H1 (cell line): ENCODE measurements around the gene GALNT13. TPM values are rescaled to one million over a fixed set of nuclear protein-coding genes. Genes with fewer than 3 reads are reported as not detected.

ENCODE experiments used
- CTCF ChIA-PET: fragments of 300-600 bp; sonication (Branson Sonifier 250); formaldehyde crosslinking; loops from one replicate; lab custom pipeline; 2021; ENCODE audit not compliant: partially characterized antibody; lab: Charles Lee
- POLR2A ChIA-PET: fragments of 300-600 bp; sonication (Branson Sonifier 250); formaldehyde crosslinking; loops from one replicate; lab custom pipeline; 2021; ENCODE audit warnings: inconsistent platforms; ENCODE audit not compliant: partially characterized antibody; lab: Charles Lee
- DNase-seq, 2 experiments: peaks; one replicate each; pipeline versions ENCODE4 v3.0.0 to v3.0.0-alpha.2; 2010 to 2022; ENCODE audit warnings: low spot score in 2 of 2, low read depth in 1 of 2, mixed read lengths in 1 of 2
- FAIRE-seq: peaks from 2 replicates; lab custom pipeline; 2011; peaks lifted over from hg19 to GRCh38; lab: Jason Lieb, UNC
- H2AFZ ChIP-seq: 2 replicates; pipeline ENCODE4 v1.8.1; 2012; ENCODE audit warnings: low read length, inconsistent platforms
- H2AK5ac ChIP-seq: 2 replicates; pipeline ENCODE4 v1.6.1; 2013; ENCODE audit warnings: low read depth, low read length
- H2BK120ac ChIP-seq: replicated peaks from 2 replicates; pipeline ENCODE3; 2013; ENCODE audit warnings: low read depth, low read length, inconsistent platforms
- H2BK12ac ChIP-seq: 2 replicates; pipeline ENCODE4 v1.6.1; 2013; ENCODE audit warnings: low read depth, low read length
- H2BK15ac ChIP-seq: 2 replicates; pipeline ENCODE4 v1.6.1; 2013; ENCODE audit warnings: low read length
- H2BK20ac ChIP-seq: 2 replicates; pipeline ENCODE4 v1.6.1; 2013; ENCODE audit warnings: low read length
- H2BK5ac ChIP-seq: 2 replicates; pipeline ENCODE4 v1.6.1; 2013; ENCODE audit warnings: low read depth, low read length
- H3K14ac ChIP-seq: 2 replicates; pipeline ENCODE4 v1.6.1; 2013; ENCODE audit warnings: inconsistent platforms; ENCODE audit not compliant: insufficient read length
- H3K18ac ChIP-seq: 2 replicates; pipeline ENCODE4 v1.6.1; 2013; ENCODE audit warnings: low read length; ENCODE audit errors: extremely low read depth
- H3K23ac ChIP-seq: 2 replicates; pipeline ENCODE4 v1.6.1; 2013; ENCODE audit warnings: inconsistent platforms; ENCODE audit not compliant: insufficient read length
- H3K23me2 ChIP-seq: 2 replicates; pipeline ENCODE4 v1.6.1; 2013; ENCODE audit warnings: low read depth, low read length
- H3K27ac ChIP-seq: 2 replicates; pipeline ENCODE4 v1.6.1; 2011; ENCODE audit warnings: low read depth, low read length, inconsistent platforms
- H3K27me3 ChIP-seq, 4 experiments: replicated peaks in 1 of 4; 1 replicate in 1 of 4; 2 replicates in 3 of 4; pipeline versions ENCODE4 v1.6.1 to v1.8.1; 2011 to 2013; ENCODE audit warnings: low read length in 3 of 4, mild to moderate bottlenecking in 3 of 4, inconsistent platforms in 2 of 4, mixed read lengths in 2 of 4, moderate library complexity in 1 of 4; ENCODE audit not compliant: control insufficient read depth in 3 of 4, insufficient read depth in 3 of 4; ENCODE audit errors: extremely low read depth in 1 of 4
- H3K36me3 ChIP-seq, 4 experiments: 2 replicates each; pipeline versions ENCODE4 v1.6.1 to v1.8.1; 2011 to 2013; ENCODE audit warnings: mild to moderate bottlenecking in 4 of 4, low read length in 3 of 4, moderate library complexity in 2 of 4, control low read depth in 1 of 4, inconsistent platforms in 1 of 4; ENCODE audit not compliant: insufficient read depth in 4 of 4, control insufficient read depth in 2 of 4
- H3K4ac ChIP-seq: replicated peaks from 2 replicates; pipeline ENCODE3; 2013; ENCODE audit warnings: low read length, low read depth, mixed read lengths, inconsistent platforms; ENCODE audit not compliant: insufficient read length
- H3K4me1 ChIP-seq, 4 experiments: replicated peaks in 1 of 4; 1 replicate in 1 of 4; 2 replicates in 3 of 4; pipeline versions ENCODE4 v1.6.1 to v1.8.1; 2011 to 2013; ENCODE audit warnings: low read length in 3 of 4, inconsistent platforms in 2 of 4, mixed read lengths in 1 of 4; ENCODE audit not compliant: insufficient read depth in 4 of 4, control insufficient read depth in 3 of 4
- H3K4me2 ChIP-seq, 2 experiments: 2 replicates each; pipeline versions ENCODE4 v1.6.1 to v1.8.1; 2011 to 2013; ENCODE audit warnings: low read depth in 2 of 2, low read length in 2 of 2, control low read depth in 1 of 2, inconsistent platforms in 1 of 2, mild to moderate bottlenecking in 1 of 2; ENCODE audit not compliant: insufficient read depth in 1 of 2
- H3K4me3 ChIP-seq, 4 experiments: fragments of 200-600, 300-600 bp in 1 of 4; sonication (generic), shearing (Covaris generic), sonication (Bioruptor Twin) in 1 of 4; 2 replicates each; pipeline versions ENCODE4 v1.5.1 to v1.8.1; 2011 to 2016; ENCODE audit warnings: low read length in 4 of 4, low read depth in 3 of 4, control low read depth in 2 of 4, inconsistent platforms in 2 of 4, mild to moderate bottlenecking in 2 of 4, mixed read lengths in 1 of 4, moderate library complexity in 1 of 4; ENCODE audit not compliant: insufficient read depth in 2 of 4; ENCODE audit errors: extremely low read depth in 1 of 4
- H3K56ac ChIP-seq: replicated peaks from 2 replicates; pipeline ENCODE3; 2013; ENCODE audit warnings: low read depth, mild to moderate bottlenecking, mixed read lengths, low read length, inconsistent platforms; ENCODE audit not compliant: insufficient read length
- H3K79me1 ChIP-seq: 2 replicates; pipeline ENCODE4 v1.6.1; 2013; ENCODE audit warnings: low read depth, low read length, control low read depth
- H3K79me2 ChIP-seq, 2 experiments: 2 replicates each; pipeline versions ENCODE4 v1.6.1 to v1.8.1; 2012 to 2013; ENCODE audit warnings: low read length in 2 of 2, mild to moderate bottlenecking in 2 of 2, inconsistent platforms in 1 of 2; ENCODE audit not compliant: insufficient read depth in 2 of 2, control insufficient read depth in 1 of 2
- H3K9ac ChIP-seq, 4 experiments: replicated peaks in 1 of 4; 1 replicate in 1 of 4; 2 replicates in 3 of 4; pipeline versions ENCODE4 v1.6.1 to v1.8.1; 2011 to 2013; ENCODE audit warnings: low read depth in 3 of 4, low read length in 3 of 4, control low read depth in 2 of 4, mild to moderate bottlenecking in 2 of 4, moderate library complexity in 2 of 4, inconsistent platforms in 1 of 4; ENCODE audit errors: extremely low read depth in 1 of 4
- H3K9me3 ChIP-seq, 2 experiments: 2 replicates each; pipeline versions ENCODE4 v1.6.1 to v1.8.1; 2012 to 2013; ENCODE audit warnings: mild to moderate bottlenecking in 2 of 2, moderate library complexity in 2 of 2, control low read depth in 1 of 2, inconsistent platforms in 1 of 2, low read depth in 1 of 2, low read length in 1 of 2, mixed read lengths in 1 of 2; ENCODE audit not compliant: insufficient read depth in 2 of 2
- H4K20me1 ChIP-seq, 2 experiments: replicated peaks in 1 of 2; 2 replicates each; pipeline versions ENCODE3 to v1.8.1; 2011 to 2013; ENCODE audit warnings: inconsistent platforms in 2 of 2, low read length in 2 of 2, mild to moderate bottlenecking in 1 of 2; ENCODE audit not compliant: insufficient read depth in 2 of 2, control insufficient read depth in 1 of 2
- H4K5ac ChIP-seq: 2 replicates; pipeline ENCODE4 v1.6.1; 2013; ENCODE audit warnings: low read length, low read depth, mixed read lengths, inconsistent platforms; ENCODE audit not compliant: insufficient read length
- H4K8ac ChIP-seq: 2 replicates; pipeline ENCODE4 v1.8.0; 2013; ENCODE audit warnings: mild to moderate bottlenecking, moderate library complexity, low read length, inconsistent platforms; ENCODE audit not compliant: insufficient read depth; ENCODE audit errors: extremely low read depth
- H4K91ac ChIP-seq: replicated peaks from 2 replicates; pipeline ENCODE3; 2013; ENCODE audit warnings: low read length, mixed read lengths, inconsistent platforms; ENCODE audit not compliant: insufficient read length
- BACH1 ChIP-seq: IDR thresholded peaks from 2 replicates; pipeline ENCODE4 v1.6.1; 2012; ENCODE audit warnings: low read length, improper control_type of control experiment
- BRCA1 ChIP-seq: IDR thresholded peaks from 2 replicates; pipeline ENCODE4 v1.6.1; 2012; ENCODE audit warnings: low read depth, low read length, improper control_type of control experiment
- GABPA ChIP-seq: IDR thresholded peaks from 2 replicates; pipeline ENCODE4 v1.6.1; 2011; ENCODE audit warnings: mild to moderate bottlenecking, low read length, moderate library complexity, borderline replicate concordance; ENCODE audit not compliant: insufficient read depth
- KDM1A ChIP-seq: fragments of 200-600, 300-600 bp; sonication (generic); IDR thresholded peaks from 2 replicates; pipeline ENCODE4 v1.7.1; 2016; ENCODE audit warnings: mild to moderate bottlenecking, low read length, borderline replicate concordance
- KDM4A ChIP-seq: IDR thresholded peaks from one replicate; pipeline ENCODE4 v1.7.1; 2012; ENCODE audit warnings: low read depth, mild to moderate bottlenecking, moderate library complexity, low read length, inconsistent platforms; ENCODE audit not compliant: severe bottlenecking
- POLR2AphosphoS5 ChIP-seq: IDR thresholded peaks from 2 replicates; pipeline ENCODE4 v1.6.1; 2011; ENCODE audit warnings: low read depth, low read length
- RBBP5 ChIP-seq: IDR thresholded peaks from 2 replicates; pipeline ENCODE4 v1.7.1; 2012; ENCODE audit warnings: low read depth, mild to moderate bottlenecking, inconsistent platforms, low read length, moderate library complexity, borderline replicate concordance
- SIN3A ChIP-seq, 2 experiments: IDR thresholded peaks in 1 of 2; conservative IDR thresholded peaks in 1 of 2; 2 replicates each; pipeline ENCODE4 v1.6.1; 2011 to 2012; ENCODE audit warnings: low read length in 2 of 2, improper control_type of control experiment in 1 of 2, low read depth in 1 of 2, mild to moderate bottlenecking in 1 of 2
- SRF ChIP-seq: IDR thresholded peaks from 2 replicates; pipeline ENCODE4 v1.6.1; 2011; ENCODE audit warnings: mild to moderate bottlenecking, low read depth, low read length, moderate library complexity
- TCF12 ChIP-seq: IDR thresholded peaks from 2 replicates; pipeline ENCODE4 v1.6.1; 2011; ENCODE audit warnings: low read depth, mild to moderate bottlenecking, low read length
- ZNF274 ChIP-seq: IDR thresholded peaks from 2 replicates; pipeline ENCODE4 v1.7.0; 2012; ENCODE audit warnings: low read length, borderline replicate concordance; ENCODE audit errors: extremely low read depth
- WGBS, 2 experiments: shearing (Covaris generic) in 1 of 2; methylation state at CpG; one replicate each; pipeline versions ENCODE4 v1.1.6 to v1.1.7; 2013 to 2015; ENCODE audit warnings: low lambda C conversion rate in 2 of 2, mixed read lengths in 2 of 2, inconsistent platforms in 1 of 2, low coverage in 1 of 2, missing lambda C conversion rate in 1 of 2; ENCODE audit not compliant: insufficient replicate concordance in 2 of 2, insufficient coverage in 1 of 2, insufficient read length in 1 of 2; ENCODE audit errors: extremely low coverage in 1 of 2, missing lambda C conversion rate in 1 of 2; 5-methylcytosine and 5-hydroxymethylcytosine counted together
- polyA plus RNA-seq, 7 experiments: library from polyadenylated mRNA; depleted of rRNA in 3 of 7; stranded (reverse) in 5 of 7; unstranded in 2 of 7; fragments of >200 nt in 5 of 7; fragments of 200-250 nt in 2 of 7; gene quantifications; 1 replicate in 5 of 7; 2 replicates in 1 of 7; 4 replicates in 1 of 7; pipeline versions ENCODE4 v1.2.1 to v1.2.3, GENCODE V29; 2011 to 2013; ENCODE audit warnings: missing spikeins in 2 of 7, mixed read lengths in 2 of 7
- total RNA-seq: library from RNA; stranded (reverse); fragmentation: NEBNext Ultra II Directional; extraction: Animal tissue kit (Norgen Biotek cat#: 25700); gene quantifications from 2 replicates; pipeline ENCODE4 v1.2.1, GENCODE V29; 2021

GALNT13 gene
- total and polyA plus RNA-seq, 2 of the 8 experiments (the other 6 are each of a cell fraction or from before 2014, with no cell fraction given) = 3.2 to 9.6 TPM

- 96% methylated on average over 1 of the region's 1 CpG; no CpG with 5 or more reads in 1 of the 2 experiments for WGBS, 2 experiments
These were observed 259.1 kb downstream of the GALNT13 start for GRCh38 chr2:154130821-154131220.

More at GRCh38 chr2:154130821-154131220, 259.1 kb downstream of the GALNT13 start:
- POLR2A ChIA-PET = no interaction called here
- CTCF ChIA-PET = interaction anchor here (1.9 kb wide), 1 partner anchor 10 kb away, joined by 7 read pairs; no protein-coding TSS in a partner anchor
- no peak for FAIRE-seq
- Histone ChIP-seq H3K79me2 (no peaks in the 10 kb centered on the region), H3K56ac (no peak overlapping the region), H2BK15ac (no peak overlapping the region), H2AFZ (no peak overlapping the region), H3K14ac (no peak overlapping the region), H3K4me2 (no peak overlapping the region), H3K36me3 (no peaks in the 10 kb centered on the region), H2BK5ac (no peak overlapping the region), H3K23me2 (no peaks in the 10 kb centered on the region), H3K4me3 (no peak overlapping the region), H3K27ac (no peak overlapping the region), H3K9ac (no peak overlapping the region), H3K27me3 (no peaks in the 10 kb centered on the region), H3K23ac (no peak overlapping the region), H3K9me3 (no peaks in the 10 kb centered on the region), H3K4me1 (peaks cover 0 to 1% (median 0%) of the 10 kb centered on the region in 4 experiments; a peak in 1 of 7 replicates), H4K91ac (no peak overlapping the region), H2BK20ac (no peak overlapping the region), H3K18ac (no peak overlapping the region), H4K5ac (no peak overlapping the region), H3K4ac (no peak overlapping the region), H4K20me1 (no peaks in the 10 kb centered on the region), H4K8ac (no peak overlapping the region), H2BK120ac (no peak overlapping the region), H3K79me1 (no peaks in the 10 kb centered on the region)
- DNase-seq = no peak
- TF ChIP-seq BACH1 (no peak), TCF12 (no peak), RBBP5 (no peak), GABPA (no peak), SRF (no peak), BRCA1 (no peak), KDM4A (no peak), POLR2AphosphoS5 (no peak), SIN3A (conservative IDR thresholded peaks at IDR 0.05 in 1 of 2, IDR thresholded peaks at IDR 0.05 in 1 of 2; ENCODE audit: low read depth in 1 of 2, low read length in 2 of 2) (no peak), ZNF274 (no peak), KDM1A (no peak)
- TF ChIP-seq, all 59 proteins: peak for 0
- Histone ChIP-seq H2AK5ac (no peak overlapping the region), H2BK12ac (no peak overlapping the region)
